ENCODE measurements around the gene BANP. TPM values are rescaled to one million over a fixed set of nuclear protein-coding genes. Genes with fewer than 3 reads are reported as not detected.
"Not testable (repeated sequence)": the region's sequence is repeated elsewhere in the genome, so short reads cannot be mapped to it uniquely, and the experiment has no call there.

The BANP gene
- total and polyA plus RNA-seq, 11 donors, result 7.2 to 20.7 (median 13.3) TPM

DNA sequence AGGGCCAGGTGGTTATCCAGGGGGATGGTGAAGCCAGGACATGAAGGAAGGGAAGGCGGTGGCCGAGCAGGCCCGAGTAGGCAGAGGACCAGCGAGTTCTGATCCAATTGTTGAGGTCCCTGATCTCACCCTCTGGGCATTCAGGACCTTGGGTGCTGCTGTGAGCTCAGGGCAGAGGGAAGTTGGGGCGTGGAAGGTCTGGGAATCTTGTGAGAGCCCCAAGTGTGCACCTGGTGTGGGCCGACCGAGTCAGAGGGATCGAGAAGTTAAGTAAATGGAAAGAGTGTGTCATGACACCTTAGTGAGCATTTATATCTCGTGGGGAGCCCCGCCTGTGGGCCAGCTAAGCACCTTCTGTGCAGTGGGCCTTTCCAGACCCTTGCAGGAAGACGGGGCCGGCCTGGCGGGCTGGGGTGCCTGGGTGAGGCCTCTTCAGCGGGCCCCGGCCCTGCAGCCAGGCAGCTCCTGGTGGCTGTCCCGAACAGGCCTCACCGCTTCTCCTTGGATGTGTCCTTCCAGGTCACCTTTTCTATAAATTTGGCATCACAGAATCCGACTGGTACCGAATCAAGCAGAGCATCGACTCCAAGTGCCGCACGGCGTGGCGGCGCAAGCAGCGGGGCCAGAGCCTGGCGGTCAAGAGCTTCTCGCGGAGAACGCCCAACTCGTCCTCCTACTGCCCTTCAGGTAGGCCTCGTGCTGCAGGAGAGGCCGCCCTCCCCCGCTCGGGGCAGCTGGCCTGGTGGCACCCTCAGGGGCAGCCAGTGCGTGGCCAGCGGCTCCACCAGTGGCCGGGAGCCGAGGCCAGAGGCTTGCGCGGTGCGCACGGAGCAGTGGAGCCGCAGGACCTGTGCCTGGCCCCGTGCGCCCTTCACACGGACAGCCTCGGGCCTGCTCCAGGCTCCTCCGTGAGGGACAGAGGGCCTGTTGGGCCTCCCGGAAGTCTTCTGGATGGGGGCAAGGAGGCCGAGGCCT lies 76.0 kb downstream of the BANP start:
- TF ChIP-seq, protein P1, sequence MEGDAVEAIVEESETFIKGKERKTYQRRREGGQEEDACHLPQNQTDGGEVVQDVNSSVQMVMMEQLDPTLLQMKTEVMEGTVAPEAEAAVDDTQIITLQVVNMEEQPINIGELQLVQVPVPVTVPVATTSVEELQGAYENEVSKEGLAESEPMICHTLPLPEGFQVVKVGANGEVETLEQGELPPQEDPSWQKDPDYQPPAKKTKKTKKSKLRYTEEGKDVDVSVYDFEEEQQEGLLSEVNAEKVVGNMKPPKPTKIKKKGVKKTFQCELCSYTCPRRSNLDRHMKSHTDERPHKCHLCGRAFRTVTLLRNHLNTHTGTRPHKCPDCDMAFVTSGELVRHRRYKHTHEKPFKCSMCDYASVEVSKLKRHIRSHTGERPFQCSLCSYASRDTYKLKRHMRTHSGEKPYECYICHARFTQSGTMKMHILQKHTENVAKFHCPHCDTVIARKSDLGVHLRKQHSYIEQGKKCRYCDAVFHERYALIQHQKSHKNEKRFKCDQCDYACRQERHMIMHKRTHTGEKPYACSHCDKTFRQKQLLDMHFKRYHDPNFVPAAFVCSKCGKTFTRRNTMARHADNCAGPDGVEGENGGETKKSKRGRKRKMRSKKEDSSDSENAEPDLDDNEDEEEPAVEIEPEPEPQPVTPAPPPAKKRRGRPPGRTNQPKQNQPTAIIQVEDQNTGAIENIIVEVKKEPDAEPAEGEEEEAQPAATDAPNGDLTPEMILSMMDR (IDR thresholded peaks at IDR 0.05), result no peak
- TF ChIP-seq POLR2A (IDR thresholded peaks at IDR 0.05), result no peak
- ATAC-seq, result no peak
- WGBS, 4 donors, result 95 to 98% (median 96%) methylated on average over 39 to 51 of the region's 51 CpGs
- Histone ChIP-seq H3K9me3 (no peaks in the 10 kb centered on the region), H3K27ac (no peak overlapping the region), H3K4me3 (no peak overlapping the region), H3K4me1 (peaks cover 0 to 15% (median 0%) of the 10 kb centered on the region in 12 donors), H3K27me3 (no peaks in the 10 kb centered on the region), H3K36me3 (peaks cover 0 to 26% (median 14%) of the 10 kb centered on the region in 9 donors)
- intact Hi-C loops (cut with DNase I), result no loop called here
- no peak for DNase-seq

DNA sequence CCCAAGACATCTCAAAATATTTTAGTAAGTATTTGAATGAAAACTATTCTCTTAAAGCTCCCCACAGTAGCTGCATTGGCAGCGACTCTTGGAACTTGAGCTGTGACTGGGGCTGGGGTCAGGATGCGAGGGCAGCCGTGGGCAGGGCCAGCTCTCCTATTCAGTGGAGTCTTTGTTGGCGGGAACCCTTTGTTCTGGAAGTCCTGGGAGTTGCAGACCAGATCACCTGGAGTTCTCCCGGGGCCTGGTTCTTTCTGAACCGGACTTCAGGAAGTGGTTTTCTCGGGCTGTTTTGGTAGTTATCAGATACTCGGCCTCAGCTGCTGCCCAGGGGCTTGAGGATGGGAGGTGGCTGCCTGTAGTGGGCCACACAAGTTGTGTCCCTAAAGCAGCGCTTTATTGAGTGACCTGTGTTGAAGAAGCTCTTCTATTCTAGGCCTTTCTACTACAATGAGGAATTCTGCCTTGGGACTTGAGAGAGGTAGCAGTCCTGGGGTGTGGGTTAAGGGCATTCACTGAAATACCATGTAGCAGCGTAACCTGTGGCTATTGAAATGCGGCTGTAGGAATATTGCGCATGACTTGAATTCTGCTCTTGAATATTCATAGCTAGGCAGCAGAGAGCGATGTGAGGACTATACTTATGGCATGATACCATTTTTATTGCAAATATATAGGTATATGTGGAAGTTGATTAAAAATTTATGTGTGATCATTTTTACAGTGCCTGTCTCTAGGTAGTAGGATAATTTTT lies 77.1 kb downstream of the BANP start:
- H3K4me3 ChIP-seq; ATAC-seq; H3K9me3 ChIP-seq; intact Hi-C loops (cut with DNase I); DNase-seq; H3K27ac ChIP-seq; H3K27me3 ChIP-seq: not testable (repeated sequence)
- peaks cover 0 to 15% (median 0%) of the 10 kb centered on the region in 12 donors for H3K4me1 ChIP-seq
- WGBS, 4 donors, result 86 to 96% (median 91%) methylated on average over 7 to 13 of the region's 13 CpGs
- H3K36me3 ChIP-seq, result peaks cover 0 to 23% (median 11%) of the 10 kb centered on the region in 9 donors

DNA sequence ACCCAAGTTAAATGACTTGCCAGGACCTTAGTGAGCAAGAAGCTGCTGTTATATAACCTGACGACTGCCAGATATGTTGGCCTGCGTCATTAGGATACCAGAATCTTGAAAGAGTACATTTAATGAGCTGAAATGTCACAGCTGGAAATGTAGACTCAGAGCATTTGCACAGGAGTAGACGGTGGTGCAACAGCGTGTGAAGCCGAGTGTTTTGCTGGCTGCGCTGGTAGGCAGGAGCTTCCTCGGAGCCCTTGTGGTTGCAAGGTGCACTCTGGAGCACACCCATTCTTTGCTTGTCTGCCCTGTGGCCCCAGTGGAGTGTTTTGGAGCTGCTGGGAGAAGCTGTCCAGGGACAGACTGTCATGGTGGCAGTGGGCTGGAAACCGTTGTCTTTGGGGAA lies 79.3 kb downstream of the BANP start:
- no peak overlapping the region for H3K4me3 ChIP-seq
- TF ChIP-seq, protein P1 (IDR thresholded peaks at IDR 0.05), result no peak
- TF ChIP-seq POLR2A (IDR thresholded peaks at IDR 0.05), result no peak
- H3K36me3 ChIP-seq, result peaks cover 0 to 28% (median 22%) of the 10 kb centered on the region in 9 donors
- H3K27ac ChIP-seq, result no peak overlapping the region
- WGBS, 4 donors, result 78 to 87% (median 82%) methylated on average over 8 of the region's 8 CpGs
- H3K9me3 ChIP-seq, result no peaks in the 10 kb centered on the region
- peaks cover 0 to 6% (median 2%) of the 10 kb centered on the region in 12 donors for H3K4me1 ChIP-seq
- peak in 2 of 4 donors; percentile 8 to 49 for ATAC-seq
- intact Hi-C loops (cut with DNase I), result no loop called here
- DNase-seq, result no peak
- no peaks in the 10 kb centered on the region for H3K27me3 ChIP-seq

DNA sequence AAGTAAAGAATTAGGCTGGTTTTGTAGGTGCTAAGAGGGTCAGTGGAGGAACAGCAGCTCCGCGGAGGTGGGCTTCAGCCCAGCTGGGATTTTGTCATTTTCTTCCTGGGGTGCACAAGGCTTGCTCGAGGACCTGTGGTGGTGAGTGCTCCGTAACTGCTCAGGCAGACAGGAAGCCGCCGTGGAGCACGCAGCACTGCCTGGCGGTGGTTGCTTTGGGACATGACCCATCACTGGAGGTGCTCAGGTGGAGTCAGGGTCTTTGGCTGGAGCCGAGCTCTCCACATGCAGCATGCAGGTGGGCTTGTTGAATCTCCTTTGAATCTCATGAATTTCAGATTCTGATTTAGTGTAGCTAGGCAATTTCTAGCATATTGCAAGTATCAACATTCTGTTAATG lies 79.7 kb downstream of the BANP start:
- peaks cover 0 to 33% (median 25%) of the 10 kb centered on the region in 9 donors for H3K36me3 ChIP-seq
- H3K27ac ChIP-seq; intact Hi-C loops (cut with DNase I); ATAC-seq; H3K27me3 ChIP-seq; H3K4me1 ChIP-seq; H3K4me3 ChIP-seq; DNase-seq; H3K9me3 ChIP-seq: not testable (repeated sequence)
- 96 to 98% (median 97%) methylated on average over 9 of the region's 9 CpGs for WGBS, 4 donors

DNA sequence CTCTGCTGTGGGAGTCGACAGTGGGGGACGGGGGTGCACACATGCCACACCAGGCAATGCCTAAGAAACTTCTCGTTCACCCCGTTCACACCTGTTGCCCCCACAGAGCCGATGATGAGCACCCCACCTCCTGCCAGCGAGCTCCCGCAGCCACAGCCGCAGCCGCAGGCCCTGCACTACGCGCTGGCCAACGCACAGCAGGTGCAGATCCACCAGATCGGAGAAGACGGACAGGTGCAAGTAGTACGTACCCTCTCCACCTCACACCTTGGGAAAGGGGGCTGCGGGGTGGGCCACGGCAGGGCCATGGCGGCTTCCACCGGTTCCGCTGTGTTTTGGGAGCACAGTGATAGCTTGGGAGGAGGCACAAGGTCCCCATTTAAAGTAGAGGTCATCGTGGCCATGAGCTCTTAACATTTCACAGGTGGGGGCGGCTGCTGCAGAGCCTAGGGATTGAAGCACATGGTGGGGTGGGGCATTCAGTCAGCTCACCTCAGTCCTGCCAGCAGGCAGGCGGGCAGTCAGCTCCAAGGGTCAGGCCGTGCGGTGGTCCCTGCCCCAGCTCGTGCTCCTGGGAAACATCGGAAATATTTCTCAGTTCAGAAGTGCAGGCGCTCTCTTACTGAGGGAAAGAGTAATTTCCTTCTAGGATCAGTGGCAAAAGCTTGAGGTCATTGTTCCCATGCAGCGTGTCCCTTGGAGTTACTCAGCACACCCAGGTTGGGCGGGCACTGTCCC lies 81.9 kb downstream of the BANP start:
- WGBS, 4 donors, result 95 to 98% (median 95%) methylated on average over 22 to 30 of the region's 30 CpGs
- intact Hi-C loops (cut with DNase I), result not testable (repeated sequence)

More for the DNA sequence above, 81.9 kb downstream of the BANP start:
- H3K27me3 ChIP-seq, H3K4me1 ChIP-seq, H3K4me3 ChIP-seq, H3K9me3 ChIP-seq, H3K27ac ChIP-seq, ATAC-seq: not testable (repeated sequence)
- peak in 1 of 5 donors; percentile 20 for DNase-seq
- peaks cover 0 to 31% (median 24%) of the 10 kb centered on the region in 9 donors for H3K36me3 ChIP-seq

All from heart left ventricle (tissue), 16 donors.